Measurements from ENCODE around the gene PGM1.

- TF ChIP-seq, protein P1, sequence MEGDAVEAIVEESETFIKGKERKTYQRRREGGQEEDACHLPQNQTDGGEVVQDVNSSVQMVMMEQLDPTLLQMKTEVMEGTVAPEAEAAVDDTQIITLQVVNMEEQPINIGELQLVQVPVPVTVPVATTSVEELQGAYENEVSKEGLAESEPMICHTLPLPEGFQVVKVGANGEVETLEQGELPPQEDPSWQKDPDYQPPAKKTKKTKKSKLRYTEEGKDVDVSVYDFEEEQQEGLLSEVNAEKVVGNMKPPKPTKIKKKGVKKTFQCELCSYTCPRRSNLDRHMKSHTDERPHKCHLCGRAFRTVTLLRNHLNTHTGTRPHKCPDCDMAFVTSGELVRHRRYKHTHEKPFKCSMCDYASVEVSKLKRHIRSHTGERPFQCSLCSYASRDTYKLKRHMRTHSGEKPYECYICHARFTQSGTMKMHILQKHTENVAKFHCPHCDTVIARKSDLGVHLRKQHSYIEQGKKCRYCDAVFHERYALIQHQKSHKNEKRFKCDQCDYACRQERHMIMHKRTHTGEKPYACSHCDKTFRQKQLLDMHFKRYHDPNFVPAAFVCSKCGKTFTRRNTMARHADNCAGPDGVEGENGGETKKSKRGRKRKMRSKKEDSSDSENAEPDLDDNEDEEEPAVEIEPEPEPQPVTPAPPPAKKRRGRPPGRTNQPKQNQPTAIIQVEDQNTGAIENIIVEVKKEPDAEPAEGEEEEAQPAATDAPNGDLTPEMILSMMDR (conservative IDR thresholded peaks at IDR 0.05): no peak
- TF ChIP-seq EZH2 (IDR thresholded peaks at IDR 0.05; ENCODE audit: low read depth): no peak
Measured at GRCh38 chr1:63634471-63634870, 41.3 kb downstream of the PGM1 start.
